H1 (cell line): ENCODE data around the gene MAS1. TPM values are rescaled to one million over a fixed set of nuclear protein-coding genes. Genes with fewer than 3 reads are reported as not detected.

Source experiments
- CTCF ChIA-PET: fragments of 300-600 bp; sonication (Branson Sonifier 250); formaldehyde crosslinking; loops from one replicate; lab custom pipeline; 2021; ENCODE audit not compliant: partially characterized antibody; lab: Charles Lee
- POLR2A ChIA-PET: fragments of 300-600 bp; sonication (Branson Sonifier 250); formaldehyde crosslinking; loops from one replicate; lab custom pipeline; 2021; ENCODE audit warnings: inconsistent platforms; ENCODE audit not compliant: partially characterized antibody; lab: Charles Lee
- DNase-seq, 2 experiments: peaks; one replicate each; pipeline versions ENCODE4 v3.0.0 to v3.0.0-alpha.2; 2010 to 2022; ENCODE audit warnings: low spot score in 2 of 2, low read depth in 1 of 2, mixed read lengths in 1 of 2
- FAIRE-seq: peaks from 2 replicates; lab custom pipeline; 2011; peaks lifted over from hg19 to GRCh38; lab: Jason Lieb, UNC
- H2AFZ ChIP-seq: 2 replicates; pipeline ENCODE4 v1.8.1; 2012; ENCODE audit warnings: low read length, inconsistent platforms
- H2AK5ac ChIP-seq: 2 replicates; pipeline ENCODE4 v1.6.1; 2013; ENCODE audit warnings: low read depth, low read length
- H2BK120ac ChIP-seq: replicated peaks from 2 replicates; pipeline ENCODE3; 2013; ENCODE audit warnings: low read depth, low read length, inconsistent platforms
- H2BK12ac ChIP-seq: 2 replicates; pipeline ENCODE4 v1.6.1; 2013; ENCODE audit warnings: low read depth, low read length
- H2BK15ac ChIP-seq: 2 replicates; pipeline ENCODE4 v1.6.1; 2013; ENCODE audit warnings: low read length
- H2BK20ac ChIP-seq: 2 replicates; pipeline ENCODE4 v1.6.1; 2013; ENCODE audit warnings: low read length
- H2BK5ac ChIP-seq: 2 replicates; pipeline ENCODE4 v1.6.1; 2013; ENCODE audit warnings: low read depth, low read length
- H3K14ac ChIP-seq: 2 replicates; pipeline ENCODE4 v1.6.1; 2013; ENCODE audit warnings: inconsistent platforms; ENCODE audit not compliant: insufficient read length
- H3K18ac ChIP-seq: 2 replicates; pipeline ENCODE4 v1.6.1; 2013; ENCODE audit warnings: low read length; ENCODE audit errors: extremely low read depth
- H3K23ac ChIP-seq: 2 replicates; pipeline ENCODE4 v1.6.1; 2013; ENCODE audit warnings: inconsistent platforms; ENCODE audit not compliant: insufficient read length
- H3K23me2 ChIP-seq: 2 replicates; pipeline ENCODE4 v1.6.1; 2013; ENCODE audit warnings: low read depth, low read length
- H3K27ac ChIP-seq: 2 replicates; pipeline ENCODE4 v1.6.1; 2011; ENCODE audit warnings: low read depth, low read length, inconsistent platforms
- H3K27me3 ChIP-seq, 4 experiments: replicated peaks in 1 of 4; 1 replicate in 1 of 4; 2 replicates in 3 of 4; pipeline versions ENCODE4 v1.6.1 to v1.8.1; 2011 to 2013; ENCODE audit warnings: low read length in 3 of 4, mild to moderate bottlenecking in 3 of 4, inconsistent platforms in 2 of 4, mixed read lengths in 2 of 4, moderate library complexity in 1 of 4; ENCODE audit not compliant: control insufficient read depth in 3 of 4, insufficient read depth in 3 of 4; ENCODE audit errors: extremely low read depth in 1 of 4
- H3K36me3 ChIP-seq, 4 experiments: 2 replicates each; pipeline versions ENCODE4 v1.6.1 to v1.8.1; 2011 to 2013; ENCODE audit warnings: mild to moderate bottlenecking in 4 of 4, low read length in 3 of 4, moderate library complexity in 2 of 4, control low read depth in 1 of 4, inconsistent platforms in 1 of 4; ENCODE audit not compliant: insufficient read depth in 4 of 4, control insufficient read depth in 2 of 4
- H3K4ac ChIP-seq: replicated peaks from 2 replicates; pipeline ENCODE3; 2013; ENCODE audit warnings: low read length, low read depth, mixed read lengths, inconsistent platforms; ENCODE audit not compliant: insufficient read length
- H3K4me1 ChIP-seq, 4 experiments: replicated peaks in 1 of 4; 1 replicate in 1 of 4; 2 replicates in 3 of 4; pipeline versions ENCODE4 v1.6.1 to v1.8.1; 2011 to 2013; ENCODE audit warnings: low read length in 3 of 4, inconsistent platforms in 2 of 4, mixed read lengths in 1 of 4; ENCODE audit not compliant: insufficient read depth in 4 of 4, control insufficient read depth in 3 of 4
- H3K4me2 ChIP-seq, 2 experiments: 2 replicates each; pipeline versions ENCODE4 v1.6.1 to v1.8.1; 2011 to 2013; ENCODE audit warnings: low read depth in 2 of 2, low read length in 2 of 2, control low read depth in 1 of 2, inconsistent platforms in 1 of 2, mild to moderate bottlenecking in 1 of 2; ENCODE audit not compliant: insufficient read depth in 1 of 2
- H3K4me3 ChIP-seq, 4 experiments: fragments of 200-600, 300-600 bp in 1 of 4; sonication (generic), shearing (Covaris generic), sonication (Bioruptor Twin) in 1 of 4; 2 replicates each; pipeline versions ENCODE4 v1.5.1 to v1.8.1; 2011 to 2016; ENCODE audit warnings: low read length in 4 of 4, low read depth in 3 of 4, control low read depth in 2 of 4, inconsistent platforms in 2 of 4, mild to moderate bottlenecking in 2 of 4, mixed read lengths in 1 of 4, moderate library complexity in 1 of 4; ENCODE audit not compliant: insufficient read depth in 2 of 4; ENCODE audit errors: extremely low read depth in 1 of 4
- H3K56ac ChIP-seq: replicated peaks from 2 replicates; pipeline ENCODE3; 2013; ENCODE audit warnings: low read depth, mild to moderate bottlenecking, mixed read lengths, low read length, inconsistent platforms; ENCODE audit not compliant: insufficient read length
- H3K79me1 ChIP-seq: 2 replicates; pipeline ENCODE4 v1.6.1; 2013; ENCODE audit warnings: low read depth, low read length, control low read depth
- H3K79me2 ChIP-seq, 2 experiments: 2 replicates each; pipeline versions ENCODE4 v1.6.1 to v1.8.1; 2012 to 2013; ENCODE audit warnings: low read length in 2 of 2, mild to moderate bottlenecking in 2 of 2, inconsistent platforms in 1 of 2; ENCODE audit not compliant: insufficient read depth in 2 of 2, control insufficient read depth in 1 of 2
- H3K9ac ChIP-seq, 4 experiments: replicated peaks in 1 of 4; 1 replicate in 1 of 4; 2 replicates in 3 of 4; pipeline versions ENCODE4 v1.6.1 to v1.8.1; 2011 to 2013; ENCODE audit warnings: low read depth in 3 of 4, low read length in 3 of 4, control low read depth in 2 of 4, mild to moderate bottlenecking in 2 of 4, moderate library complexity in 2 of 4, inconsistent platforms in 1 of 4; ENCODE audit errors: extremely low read depth in 1 of 4
- H3K9me3 ChIP-seq, 2 experiments: 2 replicates each; pipeline versions ENCODE4 v1.6.1 to v1.8.1; 2012 to 2013; ENCODE audit warnings: mild to moderate bottlenecking in 2 of 2, moderate library complexity in 2 of 2, control low read depth in 1 of 2, inconsistent platforms in 1 of 2, low read depth in 1 of 2, low read length in 1 of 2, mixed read lengths in 1 of 2; ENCODE audit not compliant: insufficient read depth in 2 of 2
- H4K20me1 ChIP-seq, 2 experiments: replicated peaks in 1 of 2; 2 replicates each; pipeline versions ENCODE3 to v1.8.1; 2011 to 2013; ENCODE audit warnings: inconsistent platforms in 2 of 2, low read length in 2 of 2, mild to moderate bottlenecking in 1 of 2; ENCODE audit not compliant: insufficient read depth in 2 of 2, control insufficient read depth in 1 of 2
- H4K5ac ChIP-seq: 2 replicates; pipeline ENCODE4 v1.6.1; 2013; ENCODE audit warnings: low read length, low read depth, mixed read lengths, inconsistent platforms; ENCODE audit not compliant: insufficient read length
- H4K8ac ChIP-seq: 2 replicates; pipeline ENCODE4 v1.8.0; 2013; ENCODE audit warnings: mild to moderate bottlenecking, moderate library complexity, low read length, inconsistent platforms; ENCODE audit not compliant: insufficient read depth; ENCODE audit errors: extremely low read depth
- H4K91ac ChIP-seq: replicated peaks from 2 replicates; pipeline ENCODE3; 2013; ENCODE audit warnings: low read length, mixed read lengths, inconsistent platforms; ENCODE audit not compliant: insufficient read length
- WGBS, 2 experiments: shearing (Covaris generic) in 1 of 2; methylation state at CpG; one replicate each; pipeline versions ENCODE4 v1.1.6 to v1.1.7; 2013 to 2015; ENCODE audit warnings: low lambda C conversion rate in 2 of 2, mixed read lengths in 2 of 2, inconsistent platforms in 1 of 2, low coverage in 1 of 2, missing lambda C conversion rate in 1 of 2; ENCODE audit not compliant: insufficient replicate concordance in 2 of 2, insufficient coverage in 1 of 2, insufficient read length in 1 of 2; ENCODE audit errors: extremely low coverage in 1 of 2, missing lambda C conversion rate in 1 of 2; 5-methylcytosine and 5-hydroxymethylcytosine counted together
- polyA plus RNA-seq, 7 experiments: library from polyadenylated mRNA; depleted of rRNA in 3 of 7; stranded (reverse) in 5 of 7; unstranded in 2 of 7; fragments of >200 nt in 5 of 7; fragments of 200-250 nt in 2 of 7; gene quantifications; 1 replicate in 5 of 7; 2 replicates in 1 of 7; 4 replicates in 1 of 7; pipeline versions ENCODE4 v1.2.1 to v1.2.3, GENCODE V29; 2011 to 2013; ENCODE audit warnings: missing spikeins in 2 of 7, mixed read lengths in 2 of 7
- total RNA-seq: library from RNA; stranded (reverse); fragmentation: NEBNext Ultra II Directional; extraction: Animal tissue kit (Norgen Biotek cat#: 25700); gene quantifications from 2 replicates; pipeline ENCODE4 v1.2.1, GENCODE V29; 2021
- TF ChIP-seq, protein P1 (sequence below): fragments of 300-600 bp; sonication (generic); IDR thresholded peaks from 2 replicates; pipeline ENCODE4 v1.7.1; 2012; ENCODE audit warnings: low read length, moderate library complexity, mild to moderate bottlenecking, inconsistent platforms; ENCODE audit not compliant: insufficient replicate concordance

The MAS1 gene
- total and polyA plus RNA-seq, 2 of the 8 experiments (the other 6 are each of a cell fraction or from before 2014, with no cell fraction given), result 0.02 TPM; not detected in 1

DNA sequence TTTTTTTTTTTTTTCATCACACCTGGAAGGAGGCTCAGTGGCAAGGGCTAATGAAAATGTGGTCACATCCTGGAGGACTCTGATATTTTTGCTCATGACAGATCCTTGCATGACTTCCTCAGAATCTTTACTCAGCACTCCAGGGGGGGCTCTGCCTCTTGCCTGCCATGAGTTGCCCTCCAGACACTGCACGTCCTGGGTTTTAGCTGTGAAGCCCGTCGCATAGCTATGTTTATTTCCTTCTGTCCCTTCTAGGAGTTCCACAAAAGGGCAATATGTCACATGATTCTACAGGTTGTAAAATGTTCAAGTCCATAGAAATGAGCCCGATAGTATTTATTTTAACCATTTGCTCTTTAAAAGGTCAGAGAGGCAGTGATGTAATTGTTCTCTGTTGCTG is 18.2 kb downstream of the MAS1 start:
- no peak overlapping the region for H2BK12ac ChIP-seq
- H3K56ac ChIP-seq, result no peak overlapping the region
- no peak for DNase-seq
- H4K91ac ChIP-seq, result no peak overlapping the region
- H3K9ac ChIP-seq, result no peak overlapping the region
- no peak overlapping the region for H2BK15ac ChIP-seq
- no peak overlapping the region for H3K18ac ChIP-seq
- H3K27ac ChIP-seq, result no peak overlapping the region
- no peaks in the 10 kb centered on the region for H3K36me3 ChIP-seq
- H2BK120ac ChIP-seq, result no peak overlapping the region
- H2BK20ac ChIP-seq, result no peak overlapping the region
- H4K5ac ChIP-seq, result no peak overlapping the region
- CTCF ChIA-PET, result no interaction called here
- H3K27me3 ChIP-seq, result no peaks in the 10 kb centered on the region
- FAIRE-seq, result no peak
- H2AFZ ChIP-seq, result no peak overlapping the region
- no peak overlapping the region for H3K4ac ChIP-seq
- H4K8ac ChIP-seq, result no peak overlapping the region
- no peak overlapping the region for H3K23ac ChIP-seq
- H3K79me2 ChIP-seq, result no peaks in the 10 kb centered on the region
- no peak overlapping the region for H2BK5ac ChIP-seq
- H3K4me3 ChIP-seq, result no peak overlapping the region
- no peaks in the 10 kb centered on the region for H4K20me1 ChIP-seq
- no peaks in the 10 kb centered on the region; a peak in 1 of 7 replicates for H3K4me1 ChIP-seq
- H3K79me1 ChIP-seq, result no peaks in the 10 kb centered on the region
- H3K9me3 ChIP-seq, result no peaks in the 10 kb centered on the region
- no peaks in the 10 kb centered on the region for H3K23me2 ChIP-seq
- no peak overlapping the region for H3K4me2 ChIP-seq
- H2AK5ac ChIP-seq, result no peak overlapping the region
- H3K14ac ChIP-seq, result no peak overlapping the region
- POLR2A ChIA-PET, result no interaction called here
- 84% methylated on average over 4 of the region's 4 CpGs; no CpG with 5 or more reads in 1 of the 2 experiments for WGBS, 2 experiments
- TF ChIP-seq, protein P1, sequence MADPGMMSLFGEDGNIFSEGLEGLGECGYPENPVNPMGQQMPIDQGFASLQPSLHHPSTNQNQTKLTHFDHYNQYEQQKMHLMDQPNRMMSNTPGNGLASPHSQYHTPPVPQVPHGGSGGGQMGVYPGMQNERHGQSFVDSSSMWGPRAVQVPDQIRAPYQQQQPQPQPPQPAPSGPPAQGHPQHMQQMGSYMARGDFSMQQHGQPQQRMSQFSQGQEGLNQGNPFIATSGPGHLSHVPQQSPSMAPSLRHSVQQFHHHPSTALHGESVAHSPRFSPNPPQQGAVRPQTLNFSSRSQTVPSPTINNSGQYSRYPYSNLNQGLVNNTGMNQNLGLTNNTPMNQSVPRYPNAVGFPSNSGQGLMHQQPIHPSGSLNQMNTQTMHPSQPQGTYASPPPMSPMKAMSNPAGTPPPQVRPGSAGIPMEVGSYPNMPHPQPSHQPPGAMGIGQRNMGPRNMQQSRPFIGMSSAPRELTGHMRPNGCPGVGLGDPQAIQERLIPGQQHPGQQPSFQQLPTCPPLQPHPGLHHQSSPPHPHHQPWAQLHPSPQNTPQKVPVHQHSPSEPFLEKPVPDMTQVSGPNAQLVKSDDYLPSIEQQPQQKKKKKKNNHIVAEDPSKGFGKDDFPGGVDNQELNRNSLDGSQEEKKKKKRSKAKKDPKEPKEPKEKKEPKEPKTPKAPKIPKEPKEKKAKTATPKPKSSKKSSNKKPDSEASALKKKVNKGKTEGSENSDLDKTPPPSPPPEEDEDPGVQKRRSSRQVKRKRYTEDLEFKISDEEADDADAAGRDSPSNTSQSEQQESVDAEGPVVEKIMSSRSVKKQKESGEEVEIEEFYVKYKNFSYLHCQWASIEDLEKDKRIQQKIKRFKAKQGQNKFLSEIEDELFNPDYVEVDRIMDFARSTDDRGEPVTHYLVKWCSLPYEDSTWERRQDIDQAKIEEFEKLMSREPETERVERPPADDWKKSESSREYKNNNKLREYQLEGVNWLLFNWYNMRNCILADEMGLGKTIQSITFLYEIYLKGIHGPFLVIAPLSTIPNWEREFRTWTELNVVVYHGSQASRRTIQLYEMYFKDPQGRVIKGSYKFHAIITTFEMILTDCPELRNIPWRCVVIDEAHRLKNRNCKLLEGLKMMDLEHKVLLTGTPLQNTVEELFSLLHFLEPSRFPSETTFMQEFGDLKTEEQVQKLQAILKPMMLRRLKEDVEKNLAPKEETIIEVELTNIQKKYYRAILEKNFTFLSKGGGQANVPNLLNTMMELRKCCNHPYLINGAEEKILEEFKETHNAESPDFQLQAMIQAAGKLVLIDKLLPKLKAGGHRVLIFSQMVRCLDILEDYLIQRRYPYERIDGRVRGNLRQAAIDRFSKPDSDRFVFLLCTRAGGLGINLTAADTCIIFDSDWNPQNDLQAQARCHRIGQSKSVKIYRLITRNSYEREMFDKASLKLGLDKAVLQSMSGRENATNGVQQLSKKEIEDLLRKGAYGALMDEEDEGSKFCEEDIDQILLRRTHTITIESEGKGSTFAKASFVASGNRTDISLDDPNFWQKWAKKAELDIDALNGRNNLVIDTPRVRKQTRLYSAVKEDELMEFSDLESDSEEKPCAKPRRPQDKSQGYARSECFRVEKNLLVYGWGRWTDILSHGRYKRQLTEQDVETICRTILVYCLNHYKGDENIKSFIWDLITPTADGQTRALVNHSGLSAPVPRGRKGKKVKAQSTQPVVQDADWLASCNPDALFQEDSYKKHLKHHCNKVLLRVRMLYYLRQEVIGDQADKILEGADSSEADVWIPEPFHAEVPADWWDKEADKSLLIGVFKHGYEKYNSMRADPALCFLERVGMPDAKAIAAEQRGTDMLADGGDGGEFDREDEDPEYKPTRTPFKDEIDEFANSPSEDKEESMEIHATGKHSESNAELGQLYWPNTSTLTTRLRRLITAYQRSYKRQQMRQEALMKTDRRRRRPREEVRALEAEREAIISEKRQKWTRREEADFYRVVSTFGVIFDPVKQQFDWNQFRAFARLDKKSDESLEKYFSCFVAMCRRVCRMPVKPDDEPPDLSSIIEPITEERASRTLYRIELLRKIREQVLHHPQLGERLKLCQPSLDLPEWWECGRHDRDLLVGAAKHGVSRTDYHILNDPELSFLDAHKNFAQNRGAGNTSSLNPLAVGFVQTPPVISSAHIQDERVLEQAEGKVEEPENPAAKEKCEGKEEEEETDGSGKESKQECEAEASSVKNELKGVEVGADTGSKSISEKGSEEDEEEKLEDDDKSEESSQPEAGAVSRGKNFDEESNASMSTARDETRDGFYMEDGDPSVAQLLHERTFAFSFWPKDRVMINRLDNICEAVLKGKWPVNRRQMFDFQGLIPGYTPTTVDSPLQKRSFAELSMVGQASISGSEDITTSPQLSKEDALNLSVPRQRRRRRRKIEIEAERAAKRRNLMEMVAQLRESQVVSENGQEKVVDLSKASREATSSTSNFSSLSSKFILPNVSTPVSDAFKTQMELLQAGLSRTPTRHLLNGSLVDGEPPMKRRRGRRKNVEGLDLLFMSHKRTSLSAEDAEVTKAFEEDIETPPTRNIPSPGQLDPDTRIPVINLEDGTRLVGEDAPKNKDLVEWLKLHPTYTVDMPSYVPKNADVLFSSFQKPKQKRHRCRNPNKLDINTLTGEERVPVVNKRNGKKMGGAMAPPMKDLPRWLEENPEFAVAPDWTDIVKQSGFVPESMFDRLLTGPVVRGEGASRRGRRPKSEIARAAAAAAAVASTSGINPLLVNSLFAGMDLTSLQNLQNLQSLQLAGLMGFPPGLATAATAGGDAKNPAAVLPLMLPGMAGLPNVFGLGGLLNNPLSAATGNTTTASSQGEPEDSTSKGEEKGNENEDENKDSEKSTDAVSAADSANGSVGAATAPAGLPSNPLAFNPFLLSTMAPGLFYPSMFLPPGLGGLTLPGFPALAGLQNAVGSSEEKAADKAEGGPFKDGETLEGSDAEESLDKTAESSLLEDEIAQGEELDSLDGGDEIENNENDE, result no peak
